Activated CD4-positive, alpha-beta T cell treated with anti-CD3 and anti-CD28 coated beads, Interleukin-2, amount 10 ng/mL, durations not matched to agents 7 days and 5 days (primary cell): Measurements from ENCODE around the gene CRABP2. TPM values are rescaled to one million over a fixed set of nuclear protein-coding genes. Genes with fewer than 3 reads are reported as not detected.

ENCODE experiments used
- CTCF ChIA-PET: fragments of 350-600 bp; sonication (Branson Sonifier 250); formaldehyde crosslinking; loops from one replicate; lab custom pipeline; 2021; ENCODE audit warnings: antibody characterized with exemption; lab: Charles Lee
- POLR2A ChIA-PET: fragments of 350-600 bp; sonication (Branson Sonifier 250); formaldehyde crosslinking; loops from one replicate; lab custom pipeline; 2021; ENCODE audit warnings: antibody characterized with exemption; lab: Charles Lee
- DNase-seq: peaks from one replicate; pipeline ENCODE4 v3.0.0-alpha.2; 2020
- H3K27ac Mint-ChIP-seq: one replicate; pipeline ENCODE4 v1.8.0; 2021; ENCODE audit warnings: mild to moderate bottlenecking, moderate library complexity, mixed read lengths
- H3K27me3 Mint-ChIP-seq: one replicate; pipeline ENCODE4 v1.8.0; 2021; ENCODE audit warnings: mixed read lengths
- H3K36me3 Mint-ChIP-seq: one replicate; pipeline ENCODE4 v1.8.0; 2021; ENCODE audit warnings: low read depth, mixed read lengths
- H3K4me1 Mint-ChIP-seq: one replicate; pipeline ENCODE4 v1.8.0; 2021; ENCODE audit warnings: mixed read lengths
- H3K4me3 Mint-ChIP-seq: one replicate; pipeline ENCODE4 v1.8.0; 2021; ENCODE audit warnings: mild to moderate bottlenecking, moderate library complexity, mixed read lengths
- H3K9me3 Mint-ChIP-seq: one replicate; pipeline ENCODE4 v1.8.0; 2021; ENCODE audit warnings: mixed read lengths
- total RNA-seq, 2 experiments: library from RNA; stranded (reverse); gene quantifications; one replicate each; pipeline ENCODE4 v1.2.3, GENCODE V29; 2021

CRABP2 gene
- total RNA-seq, 2 experiments from 2014 or later = 0.77 to 1.1 TPM

GRCh38 chr1:156682166-156682890 is 23.1 kb downstream of the CRABP2 start:
- ChIA-PET CTCF (interaction anchor here (0.9 to 3.5 kb wide), 7 partner anchors 11 to 46 kb away, joined by 3 to 26 read pairs (median 4); partner anchors contain the start of genes CRABP2, ISG20L2 and METTL25B), POLR2A (no interaction called here)
- no peak for DNase-seq
- no peak overlapping the region for H3K27ac Mint-ChIP-seq
- H3K4me3 Mint-ChIP-seq = no peak overlapping the region
- no peaks in the 10 kb centered on the region for H3K36me3 Mint-ChIP-seq
- H3K27me3 Mint-ChIP-seq = peaks cover 45% of the 10 kb centered on the region
- no peaks in the 10 kb centered on the region for H3K9me3 Mint-ChIP-seq
- peaks cover 21% of the 10 kb centered on the region for H3K4me1 Mint-ChIP-seq

- DNase-seq = no peak
- H3K27me3 Mint-ChIP-seq = peaks cover 49% of the 10 kb centered on the region
- H3K4me1 Mint-ChIP-seq = peaks cover 21% of the 10 kb centered on the region
- ChIA-PET CTCF (interaction anchor here (0.9 to 5.9 kb wide), 8 partner anchors 9 to 54 kb away, joined by 3 to 41 read pairs (median 4); partner anchors contain the start of genes CRABP2, ISG20L2 and METTL25B), POLR2A (no interaction called here)
- H3K36me3 Mint-ChIP-seq = no peaks in the 10 kb centered on the region
- peak overlapping the region; percentile 43 for H3K27ac Mint-ChIP-seq
- no peaks in the 10 kb centered on the region for H3K9me3 Mint-ChIP-seq
- H3K4me3 Mint-ChIP-seq = no peak overlapping the region
Observed at GRCh38 chr1:156681196-156681960, 24.0 kb downstream of the CRABP2 start.

GRCh38 chr1:156680056-156680455 is 25.3 kb downstream of the CRABP2 start:
- Mint-ChIP-seq H3K4me3 (no peak overlapping the region), H3K4me1 (peaks cover 21% of the 10 kb centered on the region), H3K27me3 (peaks cover 53% of the 10 kb centered on the region), H3K9me3 (no peaks in the 10 kb centered on the region), H3K27ac (no peak overlapping the region), H3K36me3 (no peaks in the 10 kb centered on the region)
- POLR2A ChIA-PET = no interaction called here
- no peak for DNase-seq
- CTCF ChIA-PET = interaction anchor here (0.9 to 5.9 kb wide), 6 partner anchors 10 to 53 kb away, joined by 3 to 41 read pairs (median 4); no protein-coding TSS in a partner anchor

GRCh38 chr1:156677616-156678596 is 27.5 kb downstream of the CRABP2 start:
- Mint-ChIP-seq H3K4me3 (no peak overlapping the region), H3K36me3 (no peaks in the 10 kb centered on the region), H3K9me3 (no peaks in the 10 kb centered on the region), H3K27me3 (peaks cover 69% of the 10 kb centered on the region), H3K4me1 (peaks cover 3% of the 10 kb centered on the region), H3K27ac (no peak overlapping the region)
- DNase-seq = peak; percentile 34
- POLR2A ChIA-PET = interaction anchor here (0.5 to 0.6 kb wide), 2 partner anchors 76 to 186 kb away, joined by 3 to 6 read pairs; partner anchors contain the start of gene GPATCH4
- CTCF ChIA-PET = interaction anchor here (0.7 to 5.9 kb wide), 14 partner anchors 8 to 53 kb away, joined by 3 to 41 read pairs (median 4); no protein-coding TSS in a partner anchor

GRCh38 chr1:156676820-156677615 is 28.4 kb downstream of the CRABP2 start, which contains the start of gene NES:
Gene NES, minus strand, starts transcription at chr1:156677407. Its CDS starts 143 bp downstream, at chr1:156677264.
- POLR2A ChIA-PET = interaction anchor here (0.6 kb wide), 1 partner anchor 185 kb away, joined by 3 read pairs; no protein-coding TSS in a partner anchor
- H3K4me1 Mint-ChIP-seq = peaks cover 3% of the 10 kb centered on the region
- no peak within 1 kb of the TSS for H3K4me3 Mint-ChIP-seq
- H3K36me3 Mint-ChIP-seq = no peaks in the 10 kb centered on the region
- H3K27ac Mint-ChIP-seq = no peak within 1 kb of the TSS
- CTCF ChIA-PET = interaction anchor here (0.8 to 5.9 kb wide), 11 partner anchors 9 to 251 kb away, joined by 3 to 41 read pairs (median 3); no protein-coding TSS in a partner anchor
- H3K27me3 Mint-ChIP-seq = peaks cover 75% of the 10 kb centered on the region
- no peaks in the 10 kb centered on the region for H3K9me3 Mint-ChIP-seq
- DNase-seq = no peak

GRCh38 chr1:156676114-156676819 is 29.1 kb downstream of the CRABP2 start:
- ChIA-PET CTCF (interaction anchor here (0.6 to 5.9 kb wide), 10 partner anchors 8 to 252 kb away, joined by 3 to 41 read pairs (median 4); no protein-coding TSS in a partner anchor), POLR2A (no interaction called here)
- H3K4me1 Mint-ChIP-seq = peaks cover 3% of the 10 kb centered on the region
- H3K36me3 Mint-ChIP-seq = no peaks in the 10 kb centered on the region
- no peaks in the 10 kb centered on the region for H3K9me3 Mint-ChIP-seq
- H3K4me3 Mint-ChIP-seq = no peak overlapping the region
- no peak overlapping the region for H3K27ac Mint-ChIP-seq
- H3K27me3 Mint-ChIP-seq = peaks cover 75% of the 10 kb centered on the region
- DNase-seq = no peak

- H3K36me3 Mint-ChIP-seq = no peaks in the 10 kb centered on the region
- H3K27ac Mint-ChIP-seq = no peak overlapping the region
- CTCF ChIA-PET = interaction anchor here (0.6 to 5.9 kb wide), 8 partner anchors 9 to 114 kb away, joined by 3 to 41 read pairs (median 4); no protein-coding TSS in a partner anchor
- H3K27me3 Mint-ChIP-seq = peaks cover 73% of the 10 kb centered on the region
- DNase-seq = no peak
- H3K4me3 Mint-ChIP-seq = no peak overlapping the region
- POLR2A ChIA-PET = no interaction called here
- no peaks in the 10 kb centered on the region for H3K9me3 Mint-ChIP-seq
- peaks cover 3% of the 10 kb centered on the region for H3K4me1 Mint-ChIP-seq
Observed at GRCh38 chr1:156675210-156676113, 29.9 kb downstream of the CRABP2 start.

GRCh38 chr1:156673387-156674121 is 31.8 kb downstream of the CRABP2 start:
- H3K4me1 Mint-ChIP-seq = peaks cover 3% of the 10 kb centered on the region
- no peaks in the 10 kb centered on the region for H3K36me3 Mint-ChIP-seq
- no peak overlapping the region for H3K27ac Mint-ChIP-seq
- peaks cover 59% of the 10 kb centered on the region for H3K27me3 Mint-ChIP-seq
- POLR2A ChIA-PET = no interaction called here
- H3K9me3 Mint-ChIP-seq = no peaks in the 10 kb centered on the region
- no peak for DNase-seq
- CTCF ChIA-PET = interaction anchor here (0.5 to 1.4 kb wide), 3 partner anchors 17 to 260 kb away, joined by 3 to 10 read pairs (median 7); no protein-coding TSS in a partner anchor
- no peak overlapping the region for H3K4me3 Mint-ChIP-seq

GRCh38 chr1:156671804-156672203 is 33.6 kb downstream of the CRABP2 start:
- CTCF ChIA-PET = interaction anchor here (1.0 to 1.4 kb wide), 4 partner anchors 10 to 54 kb away, joined by 3 to 5 read pairs (median 4); no protein-coding TSS in a partner anchor
- Mint-ChIP-seq H3K27me3 (peaks cover 43% of the 10 kb centered on the region), H3K27ac (no peak overlapping the region), H3K36me3 (no peaks in the 10 kb centered on the region), H3K4me1 (no peaks in the 10 kb centered on the region), H3K4me3 (no peak overlapping the region), H3K9me3 (no peaks in the 10 kb centered on the region)
- POLR2A ChIA-PET = no interaction called here
- no peak for DNase-seq
